ENCODE data around the gene NXF1.
A peak's percentile ranks its signal among the peaks of the same experiment; 100 is the strongest.

The NXF1 gene

DNA sequence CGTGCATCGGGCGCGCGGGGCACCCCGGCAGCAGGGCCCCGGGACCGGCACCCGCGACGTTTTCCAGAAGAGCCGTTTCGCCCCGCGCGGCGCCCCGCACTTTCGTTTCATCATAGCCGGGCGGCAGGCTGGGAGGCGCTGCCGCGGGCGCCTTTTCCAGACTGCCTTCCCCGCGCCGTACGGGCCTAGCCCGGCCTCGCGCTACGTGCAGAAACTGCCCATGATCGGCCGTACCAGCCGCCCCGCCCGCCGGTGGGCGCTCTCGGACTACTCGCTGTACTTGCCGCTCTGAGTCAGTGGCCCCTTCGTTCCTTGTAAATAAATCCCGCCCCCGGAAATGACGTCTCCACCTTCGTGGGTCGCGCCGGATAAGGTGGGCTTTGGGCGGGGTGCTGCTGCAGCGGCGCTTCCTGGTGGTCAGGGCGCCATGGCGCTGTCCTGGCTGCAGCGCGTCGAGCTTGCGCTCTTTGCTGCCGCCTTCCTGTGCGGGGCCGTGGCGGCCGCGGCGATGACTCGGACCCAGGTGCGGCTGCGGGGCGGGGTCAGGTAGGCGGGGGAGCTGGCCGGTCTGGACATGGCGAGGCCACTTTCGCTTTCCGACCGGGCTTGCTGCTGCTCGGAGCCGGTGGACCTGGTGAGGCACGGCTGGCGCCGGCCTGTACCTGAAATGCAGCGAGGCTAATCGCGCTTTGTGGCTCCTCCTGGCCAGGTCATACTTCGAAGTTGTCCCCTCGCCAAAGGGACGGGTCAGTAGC, 18.1 kb downstream of the NXF1 start, which contains the start of gene TMEM179B (continued):
- no peak for TF ChIP-seq ZBTB48 (tag by site-specific recombination; IDR thresholded peaks at IDR 0.05)
- TF ChIP-seq ZNF510 (tag by site-specific recombination; IDR thresholded peaks at IDR 0.05; ENCODE audit: insufficient replicate concordance), result no peak
- peak; percentile 74; the same call in 1 of the 2 replicates for TF ChIP-seq ZBTB7A (tag by site-specific recombination; IDR thresholded peaks at IDR 0.05; ENCODE audit: low read depth)
- TF ChIP-seq, protein P1, sequence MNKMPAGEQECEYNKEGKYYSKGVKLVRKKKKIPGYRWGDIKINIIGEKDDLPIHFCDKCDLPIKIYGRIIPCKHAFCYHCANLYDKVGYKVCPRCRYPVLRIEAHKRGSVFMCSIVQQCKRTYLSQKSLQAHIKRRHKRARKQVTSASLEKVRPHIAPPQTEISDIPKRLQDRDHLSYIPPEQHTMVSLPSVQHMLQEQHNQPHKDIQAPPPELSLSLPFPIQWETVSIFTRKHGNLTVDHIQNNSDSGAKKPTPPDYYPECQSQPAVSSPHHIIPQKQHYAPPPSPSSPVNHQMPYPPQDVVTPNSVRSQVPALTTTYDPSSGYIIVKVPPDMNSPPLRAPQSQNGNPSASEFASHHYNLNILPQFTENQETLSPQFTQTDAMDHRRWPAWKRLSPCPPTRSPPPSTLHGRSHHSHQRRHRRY (tag by site-specific recombination; IDR thresholded peaks at IDR 0.05), result no peak
- peak; percentile 38 for TF ChIP-seq ZNF341 (tag by site-specific recombination; IDR thresholded peaks at IDR 0.05; ENCODE audit: low read depth)
- TF ChIP-seq, protein P2, sequence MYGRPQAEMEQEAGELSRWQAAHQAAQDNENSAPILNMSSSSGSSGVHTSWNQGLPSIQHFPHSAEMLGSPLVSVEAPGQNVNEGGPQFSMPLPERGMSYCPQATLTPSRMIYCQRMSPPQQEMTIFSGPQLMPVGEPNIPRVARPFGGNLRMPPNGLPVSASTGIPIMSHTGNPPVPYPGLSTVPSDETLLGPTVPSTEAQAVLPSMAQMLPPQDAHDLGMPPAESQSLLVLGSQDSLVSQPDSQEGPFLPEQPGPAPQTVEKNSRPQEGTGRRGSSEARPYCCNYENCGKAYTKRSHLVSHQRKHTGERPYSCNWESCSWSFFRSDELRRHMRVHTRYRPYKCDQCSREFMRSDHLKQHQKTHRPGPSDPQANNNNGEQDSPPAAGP (tag by site-specific recombination; IDR thresholded peaks at IDR 0.05), result peak; percentile 66
- peak; percentile 68 for TF ChIP-seq KLF1 (tag by site-specific recombination; IDR thresholded peaks at IDR 0.05)
- no peak for TF ChIP-seq ZNF626 (tag by site-specific recombination; IDR thresholded peaks at IDR 0.05)
- TF ChIP-seq SP2 (tag by site-specific recombination; IDR thresholded peaks at IDR 0.05), result peak; percentile 95
- no peak for TF ChIP-seq ZNF169 (tag by site-specific recombination; IDR thresholded peaks at IDR 0.05)
- TF ChIP-seq, protein P3, sequence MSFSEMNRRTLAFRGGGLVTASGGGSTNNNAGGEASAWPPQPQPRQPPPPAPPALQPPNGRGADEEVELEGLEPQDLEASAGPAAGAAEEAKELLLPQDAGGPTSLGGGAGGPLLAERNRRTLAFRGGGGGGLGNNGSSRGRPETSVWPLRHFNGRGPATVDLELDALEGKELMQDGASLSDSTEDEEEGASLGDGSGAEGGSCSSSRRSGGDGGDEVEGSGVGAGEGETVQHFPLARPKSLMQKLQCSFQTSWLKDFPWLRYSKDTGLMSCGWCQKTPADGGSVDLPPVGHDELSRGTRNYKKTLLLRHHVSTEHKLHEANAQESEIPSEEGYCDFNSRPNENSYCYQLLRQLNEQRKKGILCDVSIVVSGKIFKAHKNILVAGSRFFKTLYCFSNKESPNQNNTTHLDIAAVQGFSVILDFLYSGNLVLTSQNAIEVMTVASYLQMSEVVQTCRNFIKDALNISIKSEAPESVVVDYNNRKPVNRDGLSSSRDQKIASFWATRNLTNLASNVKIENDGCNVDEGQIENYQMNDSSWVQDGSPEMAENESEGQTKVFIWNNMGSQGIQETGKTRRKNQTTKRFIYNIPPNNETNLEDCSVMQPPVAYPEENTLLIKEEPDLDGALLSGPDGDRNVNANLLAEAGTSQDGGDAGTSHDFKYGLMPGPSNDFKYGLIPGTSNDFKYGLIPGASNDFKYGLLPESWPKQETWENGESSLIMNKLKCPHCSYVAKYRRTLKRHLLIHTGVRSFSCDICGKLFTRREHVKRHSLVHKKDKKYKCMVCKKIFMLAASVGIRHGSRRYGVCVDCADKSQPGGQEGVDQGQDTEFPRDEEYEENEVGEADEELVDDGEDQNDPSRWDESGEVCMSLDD (tag by site-specific recombination; IDR thresholded peaks at IDR 0.05), result no peak
- TF ChIP-seq ZFHX2 (tag by site-specific recombination; conservative IDR thresholded peaks at IDR 0.05), result peak; percentile 58; the same call in 1 of the 2 replicates
- peak; percentile 87 for TF ChIP-seq ZBTB8A (tag by site-specific recombination; IDR thresholded peaks at IDR 0.05)
- TF ChIP-seq, protein P4, sequence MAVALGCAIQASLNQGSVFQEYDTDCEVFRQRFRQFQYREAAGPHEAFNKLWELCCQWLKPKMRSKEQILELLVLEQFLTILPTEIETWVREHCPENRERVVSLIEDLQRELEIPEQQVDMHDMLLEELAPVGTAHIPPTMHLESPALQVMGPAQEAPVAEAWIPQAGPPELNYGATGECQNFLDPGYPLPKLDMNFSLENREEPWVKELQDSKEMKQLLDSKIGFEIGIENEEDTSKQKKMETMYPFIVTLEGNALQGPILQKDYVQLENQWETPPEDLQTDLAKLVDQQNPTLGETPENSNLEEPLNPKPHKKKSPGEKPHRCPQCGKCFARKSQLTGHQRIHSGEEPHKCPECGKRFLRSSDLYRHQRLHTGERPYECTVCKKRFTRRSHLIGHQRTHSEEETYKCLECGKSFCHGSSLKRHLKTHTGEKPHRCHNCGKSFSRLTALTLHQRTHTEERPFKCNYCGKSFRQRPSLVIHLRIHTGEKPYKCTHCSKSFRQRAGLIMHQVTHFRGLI (tag by site-specific recombination; IDR thresholded peaks at IDR 0.05), result peak; percentile 32; the same call in 1 of the 2 replicates
- TF ChIP-seq ZNF654 (tag by site-specific recombination; IDR thresholded peaks at IDR 0.05; ENCODE audit: low read depth), result no peak
- TF ChIP-seq ZNF707 (tag by site-specific recombination; IDR thresholded peaks at IDR 0.05), result no peak
- no peak for TF ChIP-seq ZNF473 (tag by site-specific recombination; IDR thresholded peaks at IDR 0.05)
- TF ChIP-seq, protein P5, sequence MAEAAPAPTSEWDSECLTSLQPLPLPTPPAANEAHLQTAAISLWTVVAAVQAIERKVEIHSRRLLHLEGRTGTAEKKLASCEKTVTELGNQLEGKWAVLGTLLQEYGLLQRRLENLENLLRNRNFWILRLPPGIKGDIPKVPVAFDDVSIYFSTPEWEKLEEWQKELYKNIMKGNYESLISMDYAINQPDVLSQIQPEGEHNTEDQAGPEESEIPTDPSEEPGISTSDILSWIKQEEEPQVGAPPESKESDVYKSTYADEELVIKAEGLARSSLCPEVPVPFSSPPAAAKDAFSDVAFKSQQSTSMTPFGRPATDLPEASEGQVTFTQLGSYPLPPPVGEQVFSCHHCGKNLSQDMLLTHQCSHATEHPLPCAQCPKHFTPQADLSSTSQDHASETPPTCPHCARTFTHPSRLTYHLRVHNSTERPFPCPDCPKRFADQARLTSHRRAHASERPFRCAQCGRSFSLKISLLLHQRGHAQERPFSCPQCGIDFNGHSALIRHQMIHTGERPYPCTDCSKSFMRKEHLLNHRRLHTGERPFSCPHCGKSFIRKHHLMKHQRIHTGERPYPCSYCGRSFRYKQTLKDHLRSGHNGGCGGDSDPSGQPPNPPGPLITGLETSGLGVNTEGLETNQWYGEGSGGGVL (tag by site-specific recombination; IDR thresholded peaks at IDR 0.05), result no peak
- no peak for TF ChIP-seq ZNF302 (tag by site-specific recombination; IDR thresholded peaks at IDR 0.05; ENCODE audit: low read depth)
- no peak for TF ChIP-seq ZNF529 (tag by site-specific recombination; IDR thresholded peaks at IDR 0.05; ENCODE audit: insufficient replicate concordance)
- no peak for TF ChIP-seq ZNF324 (tag by site-specific recombination; IDR thresholded peaks at IDR 0.05)
- no peak for TF ChIP-seq ZNF670 (tag by site-specific recombination; IDR thresholded peaks at IDR 0.05; ENCODE audit: low read depth)
- no peak for TF ChIP-seq ZNF426 (tag by site-specific recombination; IDR thresholded peaks at IDR 0.05)
- TF ChIP-seq MYNN (tag by site-specific recombination; IDR thresholded peaks at IDR 0.05; ENCODE audit: borderline replicate concordance), result no peak
- no peak for TF ChIP-seq GLI2 (tag by site-specific recombination; IDR thresholded peaks at IDR 0.05; ENCODE audit: borderline replicate concordance, low read depth)
- TF ChIP-seq HOXC10 (CRISPR knock-in tag; IDR thresholded peaks at IDR 0.05), result no peak
- TF ChIP-seq ZNF48 (tag by site-specific recombination; IDR thresholded peaks at IDR 0.05), result no peak
- TF ChIP-seq ZNF391 (tag by site-specific recombination; IDR thresholded peaks at IDR 0.05; ENCODE audit: borderline replicate concordance, low read depth), result 0 out of 2 replicates have a peak, but pooled peaks have one; percentile 46
- TF ChIP-seq, protein P6, sequence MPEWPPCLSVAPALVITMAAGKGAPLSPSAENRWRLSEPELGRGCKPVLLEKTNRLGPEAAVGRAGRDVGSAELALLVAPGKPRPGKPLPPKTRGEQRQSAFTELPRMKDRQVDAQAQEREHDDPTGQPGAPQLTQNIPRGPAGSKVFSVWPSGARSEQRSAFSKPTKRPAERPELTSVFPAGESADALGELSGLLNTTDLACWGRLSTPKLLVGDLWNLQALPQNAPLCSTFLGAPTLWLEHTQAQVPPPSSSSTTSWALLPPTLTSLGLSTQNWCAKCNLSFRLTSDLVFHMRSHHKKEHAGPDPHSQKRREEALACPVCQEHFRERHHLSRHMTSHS (tag by site-specific recombination; IDR thresholded peaks at IDR 0.05), result no peak
- TF ChIP-seq ZNF555 (tag by site-specific recombination; conservative IDR thresholded peaks at IDR 0.05), result no peak
- no peak for TF ChIP-seq ZNF658 (tag by site-specific recombination; IDR thresholded peaks at IDR 0.05)

Measured in HEK293 (cell line).